ENCODE measurements around the gene VPS16. TPM values are rescaled to one million over a fixed set of nuclear protein-coding genes. Genes with fewer than 3 reads are reported as not detected.

Gene VPS16
- total and polyA plus RNA-seq, 2 of the 4 experiments (the other 2 are of a cell fraction): 38.7 to 48.0 TPM

DNA sequence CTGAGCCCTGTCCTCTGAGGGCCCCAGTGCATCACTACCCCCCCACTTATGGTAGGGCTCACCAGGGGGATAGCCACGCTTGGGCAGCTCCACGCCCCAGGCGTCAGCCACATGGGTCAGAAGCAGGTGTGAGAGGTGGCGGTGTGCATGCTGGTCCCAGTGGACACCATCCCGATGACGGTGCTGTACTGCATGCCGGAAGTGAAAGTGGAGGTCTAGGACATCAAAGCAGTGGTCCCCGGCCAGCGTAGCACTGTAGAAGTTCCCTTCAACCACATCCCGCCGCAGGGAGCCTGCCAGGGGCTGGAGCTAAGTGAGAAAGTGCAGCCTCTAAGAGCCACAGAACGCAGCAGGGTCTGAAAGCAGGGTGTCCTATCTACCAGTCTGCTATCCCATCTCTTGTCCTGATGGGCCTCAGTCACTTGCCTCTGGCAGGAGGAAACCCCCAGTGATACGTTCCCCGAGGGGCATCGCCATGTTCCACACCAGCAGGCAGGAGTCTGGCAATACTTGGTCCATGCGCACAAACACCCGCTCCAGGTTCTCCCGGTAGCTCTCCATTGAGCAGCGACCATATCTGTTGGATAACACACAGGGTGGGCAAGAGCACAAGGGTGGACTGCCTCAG lies 2.3 kb upstream of the VPS16 start:
- Histone ChIP-seq H3K23ac (ENCODE audit: low read depth, low read length) (no peak overlapping the region), H3K4me1 (ENCODE audit: control insufficient read depth, insufficient read depth, low read length) (peaks cover 8% of the 10 kb centered on the region), H3K56ac (ENCODE audit: extremely low read depth, insufficient read depth, low read length) (no peak overlapping the region), H4K91ac (ENCODE audit: insufficient read depth, low read depth, low read length) (no peak overlapping the region), H4K5ac (ENCODE audit: low read depth, low read length) (no peak overlapping the region), H2BK120ac (ENCODE audit: low read depth, low read length) (no peak overlapping the region), H3K18ac (ENCODE audit: low read depth, low read length) (no peak overlapping the region), H4K8ac (ENCODE audit: low read depth in 2 of 2, low read length in 2 of 2) (no peak overlapping the region), H3K9me1 (ENCODE audit: insufficient read depth, low read length) (peaks cover 25% of the 10 kb centered on the region), H3K9ac (ENCODE audit: low read depth, low read length) (no peak overlapping the region), H3K36me3 (ENCODE audit: control insufficient read depth, insufficient read depth, low read length) (peaks cover 26% of the 10 kb centered on the region), H2AFZ (replicated peaks; ENCODE audit: low read length, poor library complexity) (no peak overlapping the region), H3K27ac (ENCODE audit: insufficient read depth, low read length) (no peak overlapping the region), H3K9me3 (ENCODE audit: control insufficient read depth, insufficient read depth, low read length) (no peaks in the 10 kb centered on the region), H2AK9ac (replicated peaks; ENCODE audit: low read depth, low read length, poor library complexity) (no peak overlapping the region), H3K14ac (replicated peaks; ENCODE audit: low read depth, low read length) (no peak overlapping the region), H3K4ac (ENCODE audit: low read depth, low read length) (no peak overlapping the region), H2BK15ac (ENCODE audit: low read depth, low read length) (no peak overlapping the region), H3K79me1 (ENCODE audit: low read depth in 1 of 2, low read length in 2 of 2) (peaks cover 20 to 41% of the 10 kb centered on the region in 2 experiments), H4K20me1 (ENCODE audit: insufficient read depth, low read length) (no peaks in the 10 kb centered on the region), H3K4me2 (ENCODE audit: low read depth, low read length) (no peak overlapping the region), H3K4me3 (ENCODE audit: insufficient read depth, low read depth, low read length) (no peak overlapping the region), H3K27me3 (ENCODE audit: control insufficient read depth, insufficient read depth, low read length) (no peaks in the 10 kb centered on the region), H2AK5ac (ENCODE audit: low read depth, low read length) (no peak overlapping the region), H2BK5ac (ENCODE audit: low read depth, low read length, poor library complexity, severe bottlenecking) (no peak overlapping the region), H2BK20ac (ENCODE audit: low read depth, low read length) (no peak overlapping the region)
- no TSS peak for BruUV-seq (replicated peaks)
- POLR2A ChIA-PET (ENCODE audit: unreplicated experiment): no interaction called here
- ATAC-seq (ENCODE audit: low read depth): no peak
- dilution Hi-C loops (cut with HindIII; ENCODE audit: low sequenced_read_pairs, unreplicated experiment) (no loop called here), in situ Hi-C loops (cut with MboI; ENCODE audit: low sequenced_read_pairs) (loop anchor here (25.0 kb wide), 1 partner anchor 326 kb away; the partner anchor contains the start of gene ZNF343), intact Hi-C loops (cut with micrococcal nuclease) (no loop called here)
- 98% methylated on average over 11 of the region's 19 CpGs; no CpG with 5 or more reads in 1 of the 2 experiments for WGBS, 2 experiments (ENCODE audit: extremely low coverage in 2 of 2, insufficient read length in 1 of 2)
- DNase-seq: no peak
- no peak for TF ChIP-seq MAFK (IDR thresholded peaks at IDR 0.05; ENCODE audit: low read depth, low read length)
- TF ChIP-seq MXI1 (IDR thresholded peaks at IDR 0.05; ENCODE audit: borderline replicate concordance, low read depth, low read length): no peak
- CTCF ChIA-PET: no interaction called here
